ENCODE data around the gene ATG7.
A peak's percentile ranks its signal among the peaks of the same experiment; 100 is the strongest.

Gene ATG7

GRCh38 chr3:11271986-11272904, at the start of gene ATG7:
Gene ATG7, plus strand, starts transcription at chr3:11272397. Its CDS starts 26,299 bp downstream, at chr3:11298696.
- peak; percentile 92 to 94 (median 92) for DNase-seq (ENCODE audit: low read depth in 3 of 3, low spot score in 1 of 3)

- DNase-seq (ENCODE audit: low read depth in 3 of 3, low spot score in 1 of 3) = no peak
Observed at GRCh38 chr3:11224010-11224409, 48.2 kb upstream of the ATG7 start.

- no peak for DNase-seq (ENCODE audit: low read depth in 3 of 3, low spot score in 1 of 3)
Observed at GRCh38 chr3:11224870-11225229, 47.3 kb upstream of the ATG7 start.

- no peak for DNase-seq (ENCODE audit: low read depth in 3 of 3, low spot score in 1 of 3)
Observed at GRCh38 chr3:11226042-11226370, 46.2 kb upstream of the ATG7 start.

- DNase-seq (ENCODE audit: low read depth in 3 of 3, low spot score in 1 of 3) = no peak
Observed at GRCh38 chr3:11228041-11228440, 44.2 kb upstream of the ATG7 start.

GRCh38 chr3:11230125-11230524, 42.1 kb upstream of the ATG7 start:
- no peak for DNase-seq (ENCODE audit: low read depth in 3 of 3, low spot score in 1 of 3)

GRCh38 chr3:11230832-11231231, 41.4 kb upstream of the ATG7 start:
- DNase-seq (ENCODE audit: low read depth in 3 of 3, low spot score in 1 of 3) = no peak

- no peak for DNase-seq (ENCODE audit: low read depth in 3 of 3, low spot score in 1 of 3)
Observed at GRCh38 chr3:11235385-11235784, 36.8 kb upstream of the ATG7 start.

- peak; percentile 49 to 65 (median 62) for DNase-seq (ENCODE audit: low read depth in 3 of 3, low spot score in 1 of 3)
Observed at GRCh38 chr3:11236588-11237461, 35.4 kb upstream of the ATG7 start.

- no peak for DNase-seq (ENCODE audit: low read depth in 3 of 3, low spot score in 1 of 3)
Observed at GRCh38 chr3:11238060-11238459, 34.1 kb upstream of the ATG7 start.

- no peak for DNase-seq (ENCODE audit: low read depth in 3 of 3, low spot score in 1 of 3)
Observed at GRCh38 chr3:11238880-11239279, 33.3 kb upstream of the ATG7 start.

GRCh38 chr3:11239796-11240195, 32.4 kb upstream of the ATG7 start:
- DNase-seq (ENCODE audit: low read depth in 3 of 3, low spot score in 1 of 3) = no peak

GRCh38 chr3:11240496-11240895, 31.7 kb upstream of the ATG7 start:
- peak in 1 of 3 donors; percentile 11 for DNase-seq (ENCODE audit: low read depth in 3 of 3, low spot score in 1 of 3)

GRCh38 chr3:11244121-11244677, 28.0 kb upstream of the ATG7 start:
- DNase-seq (ENCODE audit: low read depth in 3 of 3, low spot score in 1 of 3) = no peak

GRCh38 chr3:11245276-11245675, 26.9 kb upstream of the ATG7 start:
- no peak for DNase-seq (ENCODE audit: low read depth in 3 of 3, low spot score in 1 of 3)

- no peak for DNase-seq (ENCODE audit: low read depth in 3 of 3, low spot score in 1 of 3)
Observed at GRCh38 chr3:11245827-11246662, 26.2 kb upstream of the ATG7 start.

GRCh38 chr3:11246663-11246970, 25.6 kb upstream of the ATG7 start:
- DNase-seq (ENCODE audit: low read depth in 3 of 3, low spot score in 1 of 3) = no peak

GRCh38 chr3:11247362-11247761, 24.8 kb upstream of the ATG7 start:
- no peak for DNase-seq (ENCODE audit: low read depth in 3 of 3, low spot score in 1 of 3)

GRCh38 chr3:11248596-11248995, 23.6 kb upstream of the ATG7 start:
- DNase-seq (ENCODE audit: low read depth in 3 of 3, low spot score in 1 of 3) = no peak

GRCh38 chr3:11250902-11251806, 21.0 kb upstream of the ATG7 start:
- DNase-seq (ENCODE audit: low read depth in 3 of 3, low spot score in 1 of 3) = no peak
